ENCODE results near the gene HPRT1.
"Not testable (repeated sequence)": the region's sequence is repeated elsewhere in the genome, so short reads cannot be mapped to it uniquely, and the experiment has no call there.

HPRT1 gene

GRCh38 chrX:134452596-134452995 is 7.4 kb upstream of the HPRT1 start:
- H3K27me3 ChIP-seq (ENCODE audit: control insufficient read depth, insufficient read depth, low read length) = no peaks in the 10 kb centered on the region
- H3K4me3 ChIP-seq (ENCODE audit: low read depth, low read length) = no peak overlapping the region
- no peak overlapping the region for H3K27ac ChIP-seq (ENCODE audit: low read depth, low read length)
- H3K4me1 ChIP-seq (ENCODE audit: control insufficient read depth, insufficient read depth, low read length) = no peaks in the 10 kb centered on the region
- H3K36me3 ChIP-seq (ENCODE audit: control insufficient read depth, insufficient read depth, low read length) = no peaks in the 10 kb centered on the region
- H3K9ac ChIP-seq (ENCODE audit: low read depth, low read length) = no peak overlapping the region
- H3K9me3 ChIP-seq (ENCODE audit: control insufficient read depth, insufficient read depth, low read length) = no peaks in the 10 kb centered on the region

GRCh38 chrX:134453631-134454030 is 6.3 kb upstream of the HPRT1 start:
- H3K36me3 ChIP-seq (ENCODE audit: control insufficient read depth, insufficient read depth, low read length) = no peaks in the 10 kb centered on the region

GRCh38 chrX:134454506-134454905 is 5.5 kb upstream of the HPRT1 start:
- Histone ChIP-seq H3K27me3 (ENCODE audit: control insufficient read depth, insufficient read depth, low read length) (no peaks in the 10 kb centered on the region), H3K27ac (ENCODE audit: low read depth, low read length) (no peak overlapping the region), H3K4me1 (ENCODE audit: control insufficient read depth, insufficient read depth, low read length) (0 out of 2 replicates have a peak, but pooled peaks cover under 1% of the 10 kb centered on the region), H3K36me3 (ENCODE audit: control insufficient read depth, insufficient read depth, low read length) (no peaks in the 10 kb centered on the region), H3K9me3 (ENCODE audit: control insufficient read depth, insufficient read depth, low read length) (no peaks in the 10 kb centered on the region), H3K4me3 (ENCODE audit: low read depth, low read length) (no peak overlapping the region), H3K9ac (ENCODE audit: low read depth, low read length) (no peak overlapping the region)

More at GRCh38 chrX:134453631-134454030, 6.3 kb upstream of the HPRT1 start:
- Histone ChIP-seq H3K9ac (ENCODE audit: low read depth, low read length) (no peak overlapping the region), H3K4me1 (ENCODE audit: control insufficient read depth, insufficient read depth, low read length) (no peaks in the 10 kb centered on the region), H3K27me3 (ENCODE audit: control insufficient read depth, insufficient read depth, low read length) (no peaks in the 10 kb centered on the region), H3K27ac (ENCODE audit: low read depth, low read length) (no peak overlapping the region), H3K9me3 (ENCODE audit: control insufficient read depth, insufficient read depth, low read length) (no peaks in the 10 kb centered on the region), H3K4me3 (ENCODE audit: low read depth, low read length) (no peak overlapping the region)

GRCh38 chrX:134457708-134458107 is 2.3 kb upstream of the HPRT1 start:
- Histone ChIP-seq H3K4me1 (ENCODE audit: control insufficient read depth, insufficient read depth, low read length) (peaks cover 4% of the 10 kb centered on the region; the same call in 1 of the 2 replicates), H3K9me3 (ENCODE audit: control insufficient read depth, insufficient read depth, low read length) (no peaks in the 10 kb centered on the region), H3K27me3 (ENCODE audit: control insufficient read depth, insufficient read depth, low read length) (no peaks in the 10 kb centered on the region), H3K9ac (ENCODE audit: low read depth, low read length) (no peak overlapping the region), H3K27ac (ENCODE audit: low read depth, low read length) (no peak overlapping the region), H3K4me3 (ENCODE audit: low read depth, low read length) (no peak overlapping the region), H3K36me3 (ENCODE audit: control insufficient read depth, insufficient read depth, low read length) (no peaks in the 10 kb centered on the region)

GRCh38 chrX:134459683-134460004 is 321 bp upstream of the HPRT1 start:
- Histone ChIP-seq H3K27ac (ENCODE audit: low read depth, low read length) (peak overlapping the region; percentile 22), H3K4me3 (ENCODE audit: low read depth, low read length) (peak overlapping the region; percentile 83), H3K4me1 (ENCODE audit: control insufficient read depth, insufficient read depth, low read length) (peaks cover 4% of the 10 kb centered on the region; the same call in 1 of the 2 replicates), H3K27me3 (ENCODE audit: control insufficient read depth, insufficient read depth, low read length) (no peaks in the 10 kb centered on the region), H3K9ac (ENCODE audit: low read depth, low read length) (peak overlapping the region; percentile 40), H3K36me3 (ENCODE audit: control insufficient read depth, insufficient read depth, low read length) (0 out of 2 replicates have a peak, but pooled peaks cover 5% of the 10 kb centered on the region), H3K9me3 (ENCODE audit: control insufficient read depth, insufficient read depth, low read length) (no peaks in the 10 kb centered on the region)

- H3K27me3 ChIP-seq (ENCODE audit: control insufficient read depth, insufficient read depth, low read length) = no peaks in the 10 kb centered on the region
- no peaks in the 10 kb centered on the region for H3K9me3 ChIP-seq (ENCODE audit: control insufficient read depth, insufficient read depth, low read length)
- H3K4me1 ChIP-seq (ENCODE audit: control insufficient read depth, insufficient read depth, low read length) = peaks cover 4% of the 10 kb centered on the region; the same call in 1 of the 2 replicates
- H3K27ac ChIP-seq (ENCODE audit: low read depth, low read length) = peak overlapping the region; percentile 81
- peak overlapping the region; percentile 83 for H3K4me3 ChIP-seq (ENCODE audit: low read depth, low read length)
- H3K9ac ChIP-seq (ENCODE audit: low read depth, low read length) = peak overlapping the region; percentile 93
- H3K36me3 ChIP-seq (ENCODE audit: control insufficient read depth, insufficient read depth, low read length) = 0 out of 2 replicates have a peak, but pooled peaks cover 5% of the 10 kb centered on the region
Measured at GRCh38 chrX:134460862-134461220, 876 bp downstream of the HPRT1 start.

GRCh38 chrX:134461437-134461836 is 1.5 kb downstream of the HPRT1 start:
- Histone ChIP-seq H3K27ac (ENCODE audit: low read depth, low read length) (no peak overlapping the region), H3K4me3 (ENCODE audit: low read depth, low read length) (peak overlapping the region; percentile 83)

GRCh38 chrX:134462927-134463326 is 3.0 kb downstream of the HPRT1 start:
- no peak overlapping the region for H3K27ac ChIP-seq (ENCODE audit: low read depth, low read length)
- H3K4me3 ChIP-seq (ENCODE audit: low read depth, low read length) = no peak overlapping the region
- H3K36me3 ChIP-seq (ENCODE audit: control insufficient read depth, insufficient read depth, low read length) = peaks cover 16% of the 10 kb centered on the region; the same call in 1 of the 2 replicates
- no peak overlapping the region for H3K9ac ChIP-seq (ENCODE audit: low read depth, low read length)
- no peaks in the 10 kb centered on the region for H3K9me3 ChIP-seq (ENCODE audit: control insufficient read depth, insufficient read depth, low read length)
- H3K4me1 ChIP-seq (ENCODE audit: control insufficient read depth, insufficient read depth, low read length) = peaks cover 4% of the 10 kb centered on the region; the same call in 1 of the 2 replicates
- H3K27me3 ChIP-seq (ENCODE audit: control insufficient read depth, insufficient read depth, low read length) = no peaks in the 10 kb centered on the region

More at GRCh38 chrX:134461437-134461836, 1.5 kb downstream of the HPRT1 start:
- Histone ChIP-seq H3K27me3 (ENCODE audit: control insufficient read depth, insufficient read depth, low read length) (no peaks in the 10 kb centered on the region), H3K4me1 (ENCODE audit: control insufficient read depth, insufficient read depth, low read length) (peaks cover 4% of the 10 kb centered on the region; the same call in 1 of the 2 replicates), H3K9ac (ENCODE audit: low read depth, low read length) (no peak overlapping the region), H3K9me3 (ENCODE audit: control insufficient read depth, insufficient read depth, low read length) (no peaks in the 10 kb centered on the region), H3K36me3 (ENCODE audit: control insufficient read depth, insufficient read depth, low read length) (peaks cover 8% of the 10 kb centered on the region; the same call in 1 of the 2 replicates)

GRCh38 chrX:134464453-134464852 is 4.5 kb downstream of the HPRT1 start:
- H3K9ac ChIP-seq (ENCODE audit: low read depth, low read length); H3K9me3 ChIP-seq (ENCODE audit: control insufficient read depth, insufficient read depth, low read length); H3K27me3 ChIP-seq (ENCODE audit: control insufficient read depth, insufficient read depth, low read length); H3K4me1 ChIP-seq (ENCODE audit: control insufficient read depth, insufficient read depth, low read length); H3K4me3 ChIP-seq (ENCODE audit: low read depth, low read length); H3K27ac ChIP-seq (ENCODE audit: low read depth, low read length): not testable (repeated sequence)
- peaks cover 26% of the 10 kb centered on the region; the same call in 1 of the 2 replicates for H3K36me3 ChIP-seq (ENCODE audit: control insufficient read depth, insufficient read depth, low read length)

GRCh38 chrX:134469486-134469885 is 9.5 kb downstream of the HPRT1 start:
- Histone ChIP-seq H3K27me3 (ENCODE audit: control insufficient read depth, insufficient read depth, low read length) (no peaks in the 10 kb centered on the region), H3K4me3 (ENCODE audit: low read depth, low read length) (no peak overlapping the region), H3K36me3 (ENCODE audit: control insufficient read depth, insufficient read depth, low read length) (peaks cover 41% of the 10 kb centered on the region), H3K27ac (ENCODE audit: low read depth, low read length) (no peak overlapping the region), H3K4me1 (ENCODE audit: control insufficient read depth, insufficient read depth, low read length) (no peaks in the 10 kb centered on the region), H3K9ac (ENCODE audit: low read depth, low read length) (no peak overlapping the region), H3K9me3 (ENCODE audit: control insufficient read depth, insufficient read depth, low read length) (no peaks in the 10 kb centered on the region)

GRCh38 chrX:134470013-134470412 is 10.0 kb downstream of the HPRT1 start:
- Histone ChIP-seq H3K4me1 (ENCODE audit: control insufficient read depth, insufficient read depth, low read length) (no peaks in the 10 kb centered on the region), H3K27ac (ENCODE audit: low read depth, low read length) (no peak overlapping the region), H3K27me3 (ENCODE audit: control insufficient read depth, insufficient read depth, low read length) (no peaks in the 10 kb centered on the region), H3K9ac (ENCODE audit: low read depth, low read length) (no peak overlapping the region), H3K4me3 (ENCODE audit: low read depth, low read length) (no peak overlapping the region), H3K9me3 (ENCODE audit: control insufficient read depth, insufficient read depth, low read length) (no peaks in the 10 kb centered on the region), H3K36me3 (ENCODE audit: control insufficient read depth, insufficient read depth, low read length) (peaks cover 46% of the 10 kb centered on the region)

- Histone ChIP-seq H3K36me3 (ENCODE audit: control insufficient read depth, insufficient read depth, low read length) (peaks cover 58% of the 10 kb centered on the region), H3K4me3 (ENCODE audit: low read depth, low read length) (no peak overlapping the region), H3K9ac (ENCODE audit: low read depth, low read length) (no peak overlapping the region), H3K27ac (ENCODE audit: low read depth, low read length) (no peak overlapping the region), H3K27me3 (ENCODE audit: control insufficient read depth, insufficient read depth, low read length) (no peaks in the 10 kb centered on the region), H3K4me1 (ENCODE audit: control insufficient read depth, insufficient read depth, low read length) (no peaks in the 10 kb centered on the region), H3K9me3 (ENCODE audit: control insufficient read depth, insufficient read depth, low read length) (no peaks in the 10 kb centered on the region)
Measured at GRCh38 chrX:134472041-134472440, 12.1 kb downstream of the HPRT1 start.

Data from HUES48 (cell line).